Common myeloid progenitor, CD34-positive (primary cell): ENCODE data around the gene CDC42SE2. TPM values are rescaled to one million over a fixed set of nuclear protein-coding genes. Genes with fewer than 3 reads are reported as not detected.

ENCODE experiments used
- CTCF ChIA-PET: fragments of 350-600 bp; sonication (Branson Sonifier 250); formaldehyde crosslinking; loops from one replicate; lab custom pipeline; 2021; ENCODE audit warnings: antibody characterized with exemption; lab: Charles Lee
- POLR2A ChIA-PET: fragments of 350-600 bp; sonication (Branson Sonifier 250); formaldehyde crosslinking; loops from one replicate; lab custom pipeline; 2021; ENCODE audit warnings: antibody characterized with exemption; lab: Charles Lee
- DNase-seq, 3 donors: peaks; one replicate each; pipeline versions ENCODE4 v3.0.0 to v3.0.0-alpha.2; 2013
- H3K27ac ChIP-seq, 2 experiments: 1 replicate in 1 of 2; 2 replicates in 1 of 2; pipeline ENCODE4 v1.7.0; 2013; ENCODE audit warnings: inconsistent platforms in 2 of 2, low read length in 2 of 2, mild to moderate bottlenecking in 2 of 2, low read depth in 1 of 2, moderate library complexity in 1 of 2; ENCODE audit not compliant: severe bottlenecking in 2 of 2, insufficient read depth in 1 of 2, poor library complexity in 1 of 2
- H3K27me3 ChIP-seq, 5 experiments: replicated peaks in 2 of 5; 1 replicate in 3 of 5; 2 replicates in 2 of 5; pipeline versions ENCODE4 v1.6.1 to v1.7.0; 2013; ENCODE audit warnings: low read length in 4 of 5, mild to moderate bottlenecking in 2 of 5, moderate library complexity in 2 of 5, inconsistent platforms in 1 of 5; ENCODE audit not compliant: insufficient read depth in 5 of 5, control insufficient read depth in 4 of 5
- H3K36me3 ChIP-seq, 4 experiments: 1 replicate in 2 of 4; 2 replicates in 2 of 4; pipeline versions ENCODE4 v1.6.1 to v1.7.0; 2013; ENCODE audit warnings: low read length in 3 of 4, control low read depth in 1 of 4, mild to moderate bottlenecking in 1 of 4; ENCODE audit not compliant: control insufficient read depth in 4 of 4, insufficient read depth in 4 of 4
- H3K4me1 ChIP-seq, 4 experiments: 1 replicate in 3 of 4; 2 replicates in 1 of 4; pipeline versions ENCODE4 v1.6.1 to v1.7.1; 2013; ENCODE audit warnings: low read length in 3 of 4, mild to moderate bottlenecking in 3 of 4, control low read depth in 1 of 4, inconsistent platforms in 1 of 4, moderate library complexity in 1 of 4; ENCODE audit not compliant: control insufficient read depth in 4 of 4, insufficient read depth in 4 of 4; ENCODE audit errors: control extremely low read depth in 1 of 4
- H3K4me3 ChIP-seq, 7 experiments: 1 replicate in 4 of 7; 2 replicates in 3 of 7; pipeline versions ENCODE4 v1.5.1 to v1.7.0; 2013; ENCODE audit warnings: mild to moderate bottlenecking in 7 of 7, low read length in 6 of 7, moderate library complexity in 6 of 7, inconsistent platforms in 2 of 7, low read depth in 2 of 7, control low read depth in 1 of 7; ENCODE audit not compliant: insufficient read depth in 4 of 7, control insufficient read depth in 1 of 7; ENCODE audit errors: extremely low read depth in 1 of 7
- H3K9me3 ChIP-seq, 5 experiments: 1 replicate in 4 of 5; 2 replicates in 1 of 5; pipeline versions ENCODE4 v1.6.1 to v1.7.1; 2013; ENCODE audit warnings: low read length in 4 of 5, mild to moderate bottlenecking in 2 of 5, inconsistent platforms in 1 of 5, low read depth in 1 of 5, moderate library complexity in 1 of 5; ENCODE audit not compliant: control insufficient read depth in 4 of 5, insufficient read depth in 2 of 5; ENCODE audit errors: control extremely low read depth in 1 of 5
- WGBS: methylation state at CpG from one replicate; pipeline ENCODE4 v1.1.5; 2013; ENCODE audit not compliant: insufficient coverage; 5-methylcytosine and 5-hydroxymethylcytosine counted together
- polyA plus RNA-seq: library from polyadenylated mRNA; unstranded; fragments of 120-200 nt; gene quantifications from one replicate; pipeline ENCODE4 v1.2.1, GENCODE V29; 2013

The CDC42SE2 gene, protein sequence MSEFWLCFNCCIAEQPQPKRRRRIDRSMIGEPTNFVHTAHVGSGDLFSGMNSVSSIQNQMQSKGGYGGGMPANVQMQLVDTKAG
- polyA plus RNA-seq: 60.5 TPM

DNA sequence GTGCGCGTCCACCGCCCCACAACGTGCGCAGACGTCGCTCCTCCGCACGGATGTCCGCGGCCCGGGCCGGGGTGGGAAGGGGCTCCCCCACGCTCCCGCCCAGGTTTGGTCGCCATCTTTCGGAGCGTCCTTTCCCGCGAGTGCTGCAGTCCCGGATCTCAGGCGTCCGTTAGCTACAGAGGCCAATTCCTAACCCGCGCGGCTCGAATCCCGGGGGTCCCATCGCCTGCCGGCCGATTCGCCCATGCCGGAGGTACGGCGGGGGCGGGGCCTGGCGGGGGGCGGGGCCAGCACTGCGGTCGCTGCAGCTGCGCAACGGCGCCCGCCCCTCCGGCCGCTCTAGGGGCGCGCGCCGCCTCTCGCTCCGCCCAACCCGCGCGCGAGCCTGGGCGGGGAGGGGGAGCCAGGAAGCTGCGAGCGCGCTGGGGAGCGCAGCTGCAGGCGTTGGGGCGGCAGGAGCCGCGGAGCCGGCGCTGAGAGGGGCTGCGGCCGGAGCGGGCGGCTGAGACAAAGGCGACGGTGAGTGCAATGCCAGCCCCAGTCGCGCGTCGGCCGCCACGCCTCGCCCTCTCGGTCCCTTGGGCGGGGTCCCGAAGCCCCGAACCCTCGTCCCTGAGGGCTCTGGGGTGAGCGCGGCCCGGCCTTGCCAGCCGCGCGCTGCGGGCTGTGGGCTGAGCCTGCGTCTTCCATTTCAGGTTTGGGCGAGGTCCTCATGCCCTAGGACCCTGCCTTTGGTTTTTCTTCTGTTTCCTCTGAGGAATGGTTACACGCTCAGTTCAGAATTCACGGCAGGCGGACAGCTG lies at the start of gene CDC42SE2:
CDC42SE2 (plus strand) TSS at position 406 of the 803 bp plus-strand sequence. CDS start 95,441 bp downstream, outside the sequence.
- WGBS: under 1% methylated on average over 78 of the region's 97 CpGs
- DNase-seq: peak; percentile 88 to 95 (median 94)

DNA sequence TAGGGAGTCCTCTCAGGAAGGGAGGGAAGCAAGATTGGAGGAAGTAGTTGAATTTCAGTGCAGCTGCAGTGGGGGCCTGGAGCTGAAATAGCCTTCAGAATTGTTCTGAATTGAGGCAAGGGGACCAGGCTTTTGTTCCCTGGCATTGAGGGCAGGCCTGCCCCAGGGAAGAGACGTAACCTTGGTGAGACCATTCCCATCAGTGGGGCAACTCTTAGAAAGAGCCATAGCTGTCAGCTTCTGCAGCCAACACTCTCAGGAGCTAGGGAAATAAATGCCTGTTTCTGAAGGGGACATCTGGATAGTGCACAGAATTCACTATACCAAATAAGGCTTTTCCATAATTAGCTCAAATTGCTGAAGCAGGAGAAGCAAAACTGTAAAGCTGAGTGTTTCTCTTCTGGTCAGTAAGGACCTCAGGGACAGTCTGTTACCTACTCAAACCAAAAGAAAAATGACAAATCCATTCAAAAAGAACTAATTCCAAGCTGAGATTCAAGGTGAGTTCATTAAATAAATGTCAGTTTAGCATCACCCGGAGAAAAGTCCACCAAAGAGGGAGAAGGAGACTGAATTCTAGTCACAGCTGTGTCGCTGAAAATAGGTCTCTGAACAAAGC lies 49.1 kb upstream of the CDC42SE2 start:
- Histone ChIP-seq H3K27ac (no peak overlapping the region), H3K36me3 (no peaks in the 10 kb centered on the region), H3K4me3 (no peak overlapping the region), H3K9me3 (no peaks in the 10 kb centered on the region), H3K27me3 (no peaks in the 10 kb centered on the region), H3K4me1 (peaks cover 23 to 41% (median 29%) of the 10 kb centered on the region in 4 experiments)
- WGBS: 94% methylated on average over 3 of the region's 3 CpGs
- ChIA-PET CTCF (interaction anchor here (0.7 to 2.0 kb wide), 8 partner anchors 8 to 201 kb away, joined by 3 to 9 read pairs (median 4); no protein-coding TSS in a partner anchor), POLR2A (interaction anchor here (1.2 kb wide), 1 partner anchor 14 kb away, joined by 3 read pairs; no protein-coding TSS in a partner anchor)
- no peak for DNase-seq

More for the DNA sequence above, at the start of gene CDC42SE2:
- H3K9me3 ChIP-seq: no peaks in the 10 kb centered on the region
- ChIA-PET CTCF (interaction anchor here (0.6 to 10.1 kb wide), 19 partner anchors 8 to 725 kb away, joined by 3 to 95 read pairs (median 4); partner anchors contain the start of gene HINT1), POLR2A (interaction anchor here (0.9 to 2.2 kb wide), 8 partner anchors 11 to 118 kb away, joined by 3 to 10 read pairs (median 4); no protein-coding TSS in a partner anchor)
- no peaks in the 10 kb centered on the region for H3K36me3 ChIP-seq
- H3K4me3 ChIP-seq: peak within 1 kb of the TSS; percentile 96 to 100 (median 99)
- H3K4me1 ChIP-seq: peaks cover 14 to 52% (median 23%) of the 10 kb centered on the region in 4 experiments
- no peaks in the 10 kb centered on the region for H3K27me3 ChIP-seq
- H3K27ac ChIP-seq: peak within 1 kb of the TSS; percentile 92 to 94

DNA sequence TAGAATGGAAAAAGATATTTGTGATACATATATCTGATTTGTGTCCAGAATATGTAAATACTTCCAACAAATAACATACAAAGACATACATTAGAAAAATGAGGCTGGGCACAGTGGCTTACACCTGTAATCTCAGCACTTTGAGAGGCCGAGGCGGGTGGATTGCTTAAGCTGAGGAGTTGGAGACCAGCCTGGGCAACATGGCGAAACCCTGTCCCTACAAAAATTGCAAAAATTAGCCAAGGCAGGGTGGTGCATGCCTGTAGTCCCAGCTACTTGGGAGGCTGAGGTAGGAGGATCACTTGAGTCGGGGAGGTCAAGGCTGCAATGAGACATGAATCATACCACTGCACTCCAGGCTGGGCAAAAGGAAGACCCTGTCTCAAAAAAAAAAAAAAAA lies 46.1 kb upstream of the CDC42SE2 start:
- 100% methylated on average over 2 of the region's 4 CpGs for WGBS
- CTCF ChIA-PET: interaction anchor here (1.2 kb wide), 1 partner anchor 11 kb away, joined by 4 read pairs; no protein-coding TSS in a partner anchor
- Histone ChIP-seq H3K27me3 (no peaks in the 10 kb centered on the region), H3K27ac (no peak overlapping the region), H3K36me3 (no peaks in the 10 kb centered on the region), H3K9me3 (no peaks in the 10 kb centered on the region), H3K4me3 (no peak overlapping the region), H3K4me1 (peaks cover 5 to 23% (median 11%) of the 10 kb centered on the region in 4 experiments)
- POLR2A ChIA-PET: interaction anchor here (0.6 kb wide), 1 partner anchor 97 kb away, joined by 3 read pairs; no protein-coding TSS in a partner anchor
- DNase-seq: no peak

DNA sequence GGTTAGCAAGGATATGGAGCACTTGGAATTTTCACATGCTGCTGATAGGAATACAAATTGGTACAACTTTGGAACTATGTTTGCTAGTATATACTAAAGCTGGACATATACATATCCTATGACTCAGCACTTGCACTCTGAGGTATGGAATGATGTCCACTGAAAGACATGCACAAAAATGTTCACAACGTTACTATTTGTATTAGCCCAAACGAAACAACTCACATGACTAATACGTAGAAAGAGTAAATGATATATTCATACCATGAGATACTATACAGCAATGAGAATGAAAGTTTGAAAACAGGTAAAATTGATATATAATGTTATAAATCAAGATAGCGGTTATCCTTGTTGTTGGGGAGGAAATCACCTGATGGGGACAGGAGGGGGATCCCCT lies 45.5 kb upstream of the CDC42SE2 start:
- H3K27me3 ChIP-seq: no peaks in the 10 kb centered on the region
- DNase-seq: no peak
- H3K4me1 ChIP-seq: peaks cover 4 to 26% (median 11%) of the 10 kb centered on the region in 4 experiments
- no CpG with 5 or more reads among the region's 4 CpGs for WGBS
- no peaks in the 10 kb centered on the region for H3K36me3 ChIP-seq
- H3K9me3 ChIP-seq: no peaks in the 10 kb centered on the region
- ChIA-PET CTCF (interaction anchor here (1.2 kb wide), 1 partner anchor 10 kb away, joined by 4 read pairs; no protein-coding TSS in a partner anchor), POLR2A (no interaction called here)
- H3K4me3 ChIP-seq: no peak overlapping the region
- no peak overlapping the region for H3K27ac ChIP-seq

DNA sequence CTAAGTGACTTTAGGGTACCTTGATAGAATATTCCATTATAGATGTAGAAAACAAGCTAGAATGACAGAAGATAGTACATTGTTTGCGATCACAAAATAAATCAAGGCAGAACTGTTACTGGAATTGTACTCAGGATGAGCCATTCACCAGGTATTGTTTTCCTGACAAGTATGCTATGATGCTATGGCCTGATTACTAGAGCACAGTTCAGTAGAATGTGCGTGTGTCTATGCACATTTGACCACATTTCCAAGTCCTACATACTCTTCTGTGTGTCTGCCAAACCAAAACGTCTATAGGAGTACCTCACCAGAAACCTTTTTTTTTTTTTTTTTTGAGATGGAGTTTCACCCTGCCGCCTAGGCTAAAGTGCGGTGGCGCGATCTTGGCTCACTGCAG lies 43.3 kb upstream of the CDC42SE2 start:
- no peaks in the 10 kb centered on the region for H3K36me3 ChIP-seq
- no peak for DNase-seq
- peaks cover 0 to 29% (median 12%) of the 10 kb centered on the region in 4 experiments for H3K4me1 ChIP-seq
- ChIA-PET CTCF (interaction anchor here (1.0 kb wide), 1 partner anchor 9 kb away, joined by 3 read pairs; no protein-coding TSS in a partner anchor), POLR2A (no interaction called here)
- H3K4me3 ChIP-seq: no peak overlapping the region
- H3K9me3 ChIP-seq: no peaks in the 10 kb centered on the region
- no peak overlapping the region for H3K27ac ChIP-seq
- no peaks in the 10 kb centered on the region for H3K27me3 ChIP-seq
- WGBS: 94% methylated on average over 3 of the region's 7 CpGs

DNA sequence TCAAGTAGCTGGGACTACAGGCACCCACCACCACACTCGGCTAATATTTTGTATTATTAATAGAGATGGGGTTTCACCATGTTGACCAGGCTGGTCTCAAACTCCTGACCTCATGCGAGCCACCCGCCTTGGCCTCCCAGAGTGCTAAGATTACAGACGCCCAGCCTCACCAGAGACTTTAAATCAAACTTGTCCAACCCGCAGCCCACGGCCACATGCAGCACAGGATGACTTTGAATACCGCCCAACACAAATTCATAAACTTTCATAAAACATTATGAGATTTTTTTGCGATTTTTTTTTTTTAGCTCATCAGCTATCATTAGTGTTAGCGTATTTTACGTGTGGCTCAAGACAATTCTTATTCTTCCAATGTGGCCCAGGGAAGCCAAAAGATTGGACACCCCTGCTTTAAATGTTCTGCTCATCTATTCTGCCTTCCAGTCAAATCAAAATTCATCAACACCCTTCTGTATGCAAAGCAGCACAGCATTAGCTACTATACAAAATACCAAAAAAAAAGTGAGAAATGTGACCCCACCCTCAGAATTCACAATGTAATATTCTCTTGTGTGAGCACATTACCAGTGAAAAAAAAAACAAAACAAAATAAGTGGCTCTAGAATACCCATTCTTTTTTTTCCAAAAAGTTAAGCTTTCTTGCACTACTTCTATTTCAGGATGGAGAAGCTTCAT lies 42.7 kb upstream of the CDC42SE2 start:
- WGBS: 100% methylated on average over 7 of the region's 10 CpGs
- Histone ChIP-seq H3K4me1 (peaks cover 0 to 29% (median 12%) of the 10 kb centered on the region in 4 experiments), H3K36me3 (no peaks in the 10 kb centered on the region), H3K27ac (no peak overlapping the region), H3K4me3 (no peak overlapping the region), H3K9me3 (no peaks in the 10 kb centered on the region), H3K27me3 (no peaks in the 10 kb centered on the region)
- DNase-seq: no peak
- ChIA-PET CTCF (interaction anchor here (0.7 to 1.2 kb wide), 6 partner anchors 10 to 161 kb away, joined by 3 to 4 read pairs (median 4); no protein-coding TSS in a partner anchor), POLR2A (no interaction called here)
